GM19463 (cell line): ENCODE measurements around the gene TENT4A.

Experiments used
- ATAC-seq: cut with Tn5 transposase; IDR thresholded peaks from one replicate; pipeline ENCODE4 v1.9.1; 2021; ENCODE audit warnings: mild to moderate bottlenecking, moderate library complexity; ENCODE audit not compliant: unreplicated experiment

The TENT4A gene

GRCh38 chr5:6700074-6700684 is 13.1 kb upstream of the TENT4A start:
- no peak for ATAC-seq

- no peak for ATAC-seq
Measured at GRCh38 chr5:6700685-6701355, 12.4 kb upstream of the TENT4A start.

GRCh38 chr5:6701491-6701890 is 11.7 kb upstream of the TENT4A start:
- no peak for ATAC-seq

GRCh38 chr5:6702633-6703032 is 10.6 kb upstream of the TENT4A start:
- no peak for ATAC-seq

- no peak for ATAC-seq
Measured at GRCh38 chr5:6703806-6704205, 9.4 kb upstream of the TENT4A start.

- no peak for ATAC-seq
Measured at GRCh38 chr5:6704361-6704851, 8.8 kb upstream of the TENT4A start.

DNA sequence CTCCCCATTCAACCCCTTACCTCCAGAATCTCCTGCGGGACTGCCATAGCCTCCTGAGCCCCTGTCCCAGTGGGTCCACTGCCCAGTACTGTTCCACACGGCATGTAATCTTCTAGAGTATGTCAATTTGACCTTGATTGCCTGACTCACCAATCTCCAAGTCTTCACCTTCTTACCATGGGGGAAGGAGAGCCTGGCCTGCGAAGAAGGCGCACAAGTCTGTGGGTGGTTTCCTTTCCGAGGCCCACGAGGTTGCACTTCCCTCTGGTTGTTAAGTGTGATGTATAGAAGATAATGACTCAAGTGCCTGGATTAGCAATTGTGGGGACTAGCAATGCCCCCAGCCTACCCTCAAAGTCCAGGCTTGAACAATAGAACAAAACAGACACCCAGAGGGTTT is 8.1 kb upstream of the TENT4A start:
- peak; percentile 69 for ATAC-seq

GRCh38 chr5:6705959-6706358 is 7.3 kb upstream of the TENT4A start:
- no peak for ATAC-seq

DNA sequence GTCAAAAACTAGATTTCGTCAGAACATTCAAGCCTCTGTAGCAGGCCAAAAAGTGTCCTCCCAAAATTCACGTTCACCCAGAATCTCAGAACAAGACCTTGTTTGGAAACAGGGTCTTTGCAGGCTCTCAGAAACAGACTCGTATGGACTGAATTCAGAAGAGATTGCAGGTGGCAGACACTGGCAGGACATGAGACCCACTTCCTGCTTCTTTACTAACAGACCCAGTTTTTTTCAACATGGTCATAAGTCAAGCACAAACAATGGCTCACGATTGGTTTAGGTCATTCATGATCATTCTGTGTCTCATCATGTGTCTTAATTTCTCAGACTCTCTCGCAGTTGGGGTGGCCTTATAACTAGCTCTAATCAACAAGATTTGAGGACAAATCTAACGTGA is 5.4 kb upstream of the TENT4A start:
- ATAC-seq, result no peak

- peak; percentile 12 for ATAC-seq
Measured at GRCh38 chr5:6708814-6709213, 4.4 kb upstream of the TENT4A start.

- ATAC-seq, result no peak
Measured at GRCh38 chr5:6710070-6710469, 3.2 kb upstream of the TENT4A start.

GRCh38 chr5:6710551-6711318 is 2.5 kb upstream of the TENT4A start:
- ATAC-seq, result no peak

GRCh38 chr5:6711409-6712141 is 1.7 kb upstream of the TENT4A start:
- no peak for ATAC-seq

- ATAC-seq, result peak; percentile 7
Measured at GRCh38 chr5:6712142-6712576, 1.1 kb upstream of the TENT4A start.

DNA sequence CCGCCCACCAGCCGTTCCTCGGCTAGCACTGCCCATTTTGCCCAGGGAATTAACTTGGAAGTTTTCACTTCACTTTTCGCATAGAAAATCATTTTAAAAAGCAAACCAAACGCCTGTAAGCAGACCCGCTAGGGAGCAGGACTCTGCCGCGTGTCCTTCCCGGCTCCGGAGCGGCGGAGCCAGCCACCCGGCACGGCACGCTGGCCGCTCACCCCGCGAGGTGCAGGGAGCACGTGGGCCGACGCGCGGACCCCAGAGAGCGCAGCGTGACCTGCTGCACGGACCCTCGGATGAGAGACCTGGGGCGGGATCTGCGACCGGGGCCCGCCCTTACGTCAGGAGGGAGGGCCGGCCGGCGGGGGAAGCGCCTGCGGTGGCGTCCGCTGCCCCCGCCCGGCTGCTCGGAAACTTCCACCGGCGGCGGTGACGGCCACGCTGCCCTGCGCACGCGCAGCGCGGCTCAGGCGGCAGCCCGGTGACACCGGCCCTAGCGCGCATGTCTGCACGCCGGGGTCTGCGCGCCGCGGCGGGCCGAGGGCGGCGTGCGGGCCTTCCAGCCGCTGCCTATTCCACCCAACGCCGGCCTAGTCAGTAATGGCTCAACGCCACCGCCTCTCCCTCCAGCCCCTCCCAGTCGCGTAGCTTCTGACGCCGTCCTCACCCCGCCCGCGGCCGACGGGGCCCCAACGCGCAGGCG is 507 bp upstream of the TENT4A start:
- peak; percentile 56 for ATAC-seq

DNA sequence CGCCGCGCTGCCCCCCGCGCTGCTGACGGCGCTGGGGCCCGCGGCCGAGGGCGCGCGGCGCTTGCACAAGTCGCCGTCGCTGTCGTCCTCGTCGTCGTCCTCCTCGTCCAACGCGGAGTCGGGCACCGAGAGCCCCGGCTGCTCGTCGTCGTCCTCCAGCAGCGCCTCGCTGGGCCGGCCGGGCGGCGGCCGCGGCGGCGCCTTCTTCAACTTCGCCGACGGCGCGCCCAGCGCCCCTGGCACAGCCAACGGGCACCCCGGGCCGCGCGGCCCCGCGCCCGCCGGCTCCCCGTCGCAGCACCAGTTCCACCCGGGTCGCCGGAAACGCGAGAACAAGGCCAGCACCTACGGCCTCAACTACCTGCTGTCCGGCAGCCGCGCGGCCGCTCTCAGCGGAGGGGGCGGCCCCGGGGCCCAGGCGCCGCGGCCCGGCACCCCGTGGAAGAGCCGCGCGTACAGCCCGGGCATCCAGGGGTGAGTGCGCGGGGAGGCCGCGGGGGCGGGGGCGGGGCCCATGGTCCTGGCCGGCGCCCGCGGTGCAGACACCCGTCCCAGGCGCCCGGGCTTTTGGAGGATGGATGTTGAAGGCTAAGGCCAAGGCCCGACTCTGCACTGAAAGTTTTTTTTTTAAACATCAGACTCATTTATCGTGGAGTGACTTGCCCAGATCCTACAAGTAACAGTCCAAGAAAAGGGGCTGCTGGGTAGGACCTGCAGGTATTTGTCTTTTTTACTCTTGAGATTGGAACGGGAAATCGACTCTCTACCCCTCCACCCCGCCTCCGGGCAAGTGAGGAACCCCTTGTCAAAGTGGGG is 1.2 kb downstream of the TENT4A start:
- ATAC-seq, result no peak

DNA sequence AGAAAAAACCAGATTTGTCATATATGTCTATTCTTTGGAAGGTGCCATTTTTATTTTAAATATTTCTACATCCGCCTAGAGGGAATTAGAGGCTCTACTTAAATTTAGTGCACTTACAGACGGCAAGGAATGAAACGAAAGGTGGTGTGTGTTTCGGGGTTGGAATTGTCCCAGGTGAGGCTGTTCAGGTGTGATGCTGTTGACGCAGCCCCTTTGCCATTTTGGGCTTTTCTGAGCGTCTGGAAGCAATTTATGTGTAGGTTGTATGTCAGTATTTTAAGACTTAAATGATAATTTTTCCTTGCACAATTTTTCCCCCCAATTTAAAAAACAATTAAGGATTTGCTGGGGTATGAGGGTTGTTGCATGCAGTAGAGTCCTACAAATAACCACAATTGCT is 2.0 kb downstream of the TENT4A start:
- ATAC-seq, result no peak

GRCh38 chr5:6715758-6716628 is 2.8 kb downstream of the TENT4A start:
- ATAC-seq, result no peak

- ATAC-seq, result no peak
Measured at GRCh38 chr5:6716629-6717149, 3.5 kb downstream of the TENT4A start.
